Epithelial cell of esophagus (primary cell): ENCODE results near the gene HIF3A.

Source experiments
- DNase-seq: peaks from one replicate; pipeline ENCODE4 v3.0.0; 2010; ENCODE audit warnings: low read depth
- H3K4me3 ChIP-seq: 2 replicates; pipeline ENCODE4 v1.5.1; 2011; ENCODE audit warnings: mild to moderate bottlenecking, low read length, control low read depth
- TF ChIP-seq, protein P1 (sequence below): IDR thresholded peaks from 2 replicates; pipeline ENCODE4 v1.5.1; 2011; ENCODE audit warnings: low read depth, mild to moderate bottlenecking, low read length, control low read depth, inconsistent platforms; ENCODE audit not compliant: insufficient read depth; ENCODE audit errors: missing control alignments

HIF3A gene

DNA sequence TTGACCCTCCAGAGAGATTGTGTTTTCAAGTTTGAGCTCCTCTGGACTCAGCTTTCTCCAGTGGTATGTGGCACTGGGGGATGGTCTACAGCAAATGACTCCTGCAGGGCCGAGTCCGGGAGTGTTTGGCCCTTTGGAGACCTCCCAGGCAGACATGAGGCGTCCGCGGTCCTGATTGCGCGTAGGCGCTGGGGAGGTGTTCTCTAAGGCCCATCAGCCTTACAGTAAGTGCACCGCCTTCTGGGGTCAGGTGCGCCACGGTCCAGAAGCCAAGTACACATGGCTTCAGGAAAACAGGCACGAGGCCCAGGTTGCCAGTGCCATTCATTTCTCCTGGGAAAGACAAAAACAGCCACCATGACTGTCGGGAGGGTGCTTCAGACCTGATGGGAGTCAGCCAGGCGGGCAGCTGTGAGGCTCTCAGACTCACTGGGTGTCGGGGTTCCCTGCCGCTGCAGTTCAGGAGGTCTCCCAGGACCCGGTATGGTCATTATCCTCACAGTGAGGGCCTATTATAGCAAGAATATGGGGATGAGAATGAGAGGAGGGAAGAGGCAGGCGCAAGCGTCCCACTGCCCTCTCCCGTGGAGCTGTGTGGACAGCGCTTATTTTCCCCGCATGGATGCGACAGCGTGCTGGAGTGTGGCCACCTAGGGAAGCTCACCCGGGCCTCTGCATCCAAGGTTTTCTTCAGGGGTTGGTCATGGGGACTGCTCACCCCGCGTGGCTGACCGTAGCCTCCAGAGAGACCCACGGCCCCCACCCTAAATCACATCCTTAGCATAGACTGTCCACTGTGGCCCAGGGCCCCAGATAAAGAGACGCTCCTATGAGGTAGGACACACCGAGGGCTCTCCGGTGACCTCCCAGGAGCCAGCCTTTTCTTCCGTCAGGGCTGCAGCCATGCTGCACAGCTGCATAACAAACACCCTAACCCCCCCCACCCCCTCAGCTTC lies 94.7 kb downstream of the HIF3A start:
- TF ChIP-seq, protein P1, sequence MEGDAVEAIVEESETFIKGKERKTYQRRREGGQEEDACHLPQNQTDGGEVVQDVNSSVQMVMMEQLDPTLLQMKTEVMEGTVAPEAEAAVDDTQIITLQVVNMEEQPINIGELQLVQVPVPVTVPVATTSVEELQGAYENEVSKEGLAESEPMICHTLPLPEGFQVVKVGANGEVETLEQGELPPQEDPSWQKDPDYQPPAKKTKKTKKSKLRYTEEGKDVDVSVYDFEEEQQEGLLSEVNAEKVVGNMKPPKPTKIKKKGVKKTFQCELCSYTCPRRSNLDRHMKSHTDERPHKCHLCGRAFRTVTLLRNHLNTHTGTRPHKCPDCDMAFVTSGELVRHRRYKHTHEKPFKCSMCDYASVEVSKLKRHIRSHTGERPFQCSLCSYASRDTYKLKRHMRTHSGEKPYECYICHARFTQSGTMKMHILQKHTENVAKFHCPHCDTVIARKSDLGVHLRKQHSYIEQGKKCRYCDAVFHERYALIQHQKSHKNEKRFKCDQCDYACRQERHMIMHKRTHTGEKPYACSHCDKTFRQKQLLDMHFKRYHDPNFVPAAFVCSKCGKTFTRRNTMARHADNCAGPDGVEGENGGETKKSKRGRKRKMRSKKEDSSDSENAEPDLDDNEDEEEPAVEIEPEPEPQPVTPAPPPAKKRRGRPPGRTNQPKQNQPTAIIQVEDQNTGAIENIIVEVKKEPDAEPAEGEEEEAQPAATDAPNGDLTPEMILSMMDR = no peak
- H3K4me3 ChIP-seq = no peak overlapping the region
- DNase-seq = no peak

- H3K4me3 ChIP-seq = no peak overlapping the region
- TF ChIP-seq, protein P1 = no peak
- no peak for DNase-seq
These were observed 95.5 kb downstream of the HIF3A start for GRCh38 chr19:46392252-46392801.

DNA sequence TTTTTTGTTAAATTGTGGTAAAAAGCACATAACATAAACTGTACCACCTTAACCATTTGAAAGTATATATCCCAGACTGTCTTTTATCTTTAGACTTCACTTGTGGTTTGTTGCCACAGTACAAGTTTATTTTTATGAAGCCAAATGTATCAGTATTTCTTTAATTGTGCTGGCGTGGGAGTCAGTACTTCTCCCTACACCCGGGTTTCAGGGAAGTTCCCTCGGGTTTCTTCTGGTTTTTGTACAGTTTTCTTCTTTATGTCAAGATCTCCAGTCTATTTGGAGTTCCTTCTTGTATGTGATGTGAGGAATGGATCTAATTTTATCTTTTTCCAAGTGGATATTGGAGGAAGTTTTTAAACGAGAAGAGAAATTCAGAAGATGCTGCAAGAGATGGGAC lies 96.0 kb downstream of the HIF3A start:
- no peak overlapping the region for H3K4me3 ChIP-seq
- TF ChIP-seq, protein P1 = no peak
- no peak for DNase-seq
